ENCODE measurements around the gene CLINT1.
A peak's percentile ranks its signal among the peaks of the same experiment; 100 is the strongest.

CLINT1 gene

GRCh38 chr5:157749462-157749799 is 109.5 kb downstream of the CLINT1 start:
- no peak for DNase-seq

GRCh38 chr5:157748760-157749461 is 110.0 kb downstream of the CLINT1 start:
- peak; percentile 78 for DNase-seq

GRCh38 chr5:157747766-157748700 is 110.9 kb downstream of the CLINT1 start:
- no peak for DNase-seq

- DNase-seq: no peak
These were observed 111.7 kb downstream of the CLINT1 start for GRCh38 chr5:157747173-157747740.

- no peak for DNase-seq
These were observed 113.9 kb downstream of the CLINT1 start for GRCh38 chr5:157745041-157745456.

- DNase-seq: no peak
These were observed 114.6 kb downstream of the CLINT1 start for GRCh38 chr5:157744051-157745011.

- DNase-seq: peak; percentile 68
These were observed 115.5 kb downstream of the CLINT1 start, which contains the start of gene LSM11 for GRCh38 chr5:157743163-157744050. Gene LSM11 (plus strand): TSS chr5:157743712. CDS start chr5:157743751, 39 bp downstream.

GRCh38 chr5:157741131-157741530 is 117.8 kb downstream of the CLINT1 start:
- no peak for DNase-seq

- DNase-seq: no peak
These were observed 118.7 kb downstream of the CLINT1 start for GRCh38 chr5:157740229-157740610.

GRCh38 chr5:157739388-157740228 is 119.3 kb downstream of the CLINT1 start:
- no peak for DNase-seq

- DNase-seq: no peak
These were observed 123.0 kb downstream of the CLINT1 start for GRCh38 chr5:157735991-157736390.
